Measurements from ENCODE around the gene ZNF747.

The ZNF747 gene

GRCh38 chr16:30533748-30534367 lies 800 bp downstream of the ZNF747 start:
- no peak for DNase-seq (ENCODE audit: low spot score)
- in situ Hi-C loops (cut with MboI; ENCODE audit: low sequenced_read_pairs, unreplicated experiment) = no loop called here

DNA sequence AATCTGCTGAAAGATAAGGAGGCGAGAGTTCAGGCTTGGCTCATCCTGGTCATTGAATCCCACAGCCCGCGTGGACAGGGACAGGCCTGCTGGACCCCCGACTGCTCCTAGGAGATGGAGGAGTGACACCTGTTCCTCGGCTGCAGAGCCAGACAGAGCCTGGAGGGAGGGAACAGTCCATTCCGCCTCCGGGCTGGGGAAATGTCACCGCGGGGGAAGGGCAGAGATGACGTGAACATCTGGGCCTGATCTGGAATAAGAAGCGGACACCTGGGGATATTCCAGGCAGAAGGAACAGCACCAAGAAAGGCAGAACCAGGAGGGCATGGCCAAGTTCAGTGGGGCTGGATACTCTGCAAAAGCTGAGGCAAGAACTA lies 1.5 kb downstream of the ZNF747 start:
- TF ChIP-seq CTCF (IDR thresholded peaks at IDR 0.05; ENCODE audit: borderline replicate concordance, control extremely low read depth, extremely low read depth, insufficient read depth, missing control alignments) = no peak
- in situ Hi-C loops (cut with MboI; ENCODE audit: low sequenced_read_pairs, unreplicated experiment) = no loop called here
- DNase-seq (ENCODE audit: low spot score) = no peak

More at GRCh38 chr16:30533748-30534367, 800 bp downstream of the ZNF747 start:
- TF ChIP-seq CTCF (IDR thresholded peaks at IDR 0.05; ENCODE audit: borderline replicate concordance, control extremely low read depth, extremely low read depth, insufficient read depth, missing control alignments) = no peak

GRCh38 chr16:30532285-30533145 lies 2.1 kb downstream of the ZNF747 start:
- in situ Hi-C loops (cut with MboI; ENCODE audit: low sequenced_read_pairs, unreplicated experiment) = no loop called here
- no peak for TF ChIP-seq CTCF (IDR thresholded peaks at IDR 0.05; ENCODE audit: borderline replicate concordance, control extremely low read depth, extremely low read depth, insufficient read depth, missing control alignments)
- DNase-seq (ENCODE audit: low spot score) = no peak

DNA sequence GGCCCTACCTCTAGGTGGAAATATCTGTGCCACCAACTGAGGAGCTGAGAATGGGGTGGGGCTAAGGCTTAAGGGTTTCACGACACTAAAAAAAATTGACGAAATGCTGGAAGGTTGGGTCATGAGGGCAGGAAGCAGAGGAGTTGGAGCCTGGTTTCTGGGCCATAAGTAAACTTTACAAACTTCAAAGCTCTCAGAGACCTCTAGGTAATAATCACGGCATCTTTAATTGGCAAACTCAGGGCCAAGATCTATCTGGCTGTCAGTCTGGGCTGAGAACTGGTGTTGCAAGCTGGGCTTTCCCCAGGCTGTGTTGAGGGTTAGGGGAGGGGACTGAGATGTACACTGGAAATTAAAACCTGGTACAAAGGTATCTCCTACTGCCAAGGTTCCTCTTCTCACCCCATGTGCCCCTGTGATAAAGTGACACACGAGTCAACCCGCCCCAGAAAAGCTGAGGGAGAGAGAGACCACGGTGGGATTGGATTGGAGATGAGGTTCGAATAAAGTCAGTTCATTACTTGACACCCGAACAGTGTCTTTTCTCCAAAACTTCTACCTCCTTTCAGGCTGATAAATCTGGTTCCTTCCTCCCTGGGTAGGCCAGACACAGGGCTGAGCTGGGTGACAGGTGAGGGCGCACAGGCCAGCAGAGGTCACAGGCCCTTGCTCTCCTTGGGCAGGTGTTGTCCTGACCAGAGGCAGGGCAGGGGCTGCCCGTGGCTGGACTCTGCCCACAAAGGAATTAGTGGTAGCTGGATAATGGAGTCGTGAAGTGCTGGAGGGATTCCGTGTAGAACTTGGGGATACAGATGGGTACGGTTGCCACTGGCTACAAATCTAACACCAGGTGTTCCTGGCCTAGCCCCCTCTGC lies 4.3 kb downstream of the ZNF747 start:
- in situ Hi-C loops (cut with MboI; ENCODE audit: low sequenced_read_pairs, unreplicated experiment) = no loop called here
- no peak for TF ChIP-seq CTCF (IDR thresholded peaks at IDR 0.05; ENCODE audit: borderline replicate concordance, control extremely low read depth, extremely low read depth, insufficient read depth, missing control alignments)
- DNase-seq (ENCODE audit: low spot score) = no peak

DNA sequence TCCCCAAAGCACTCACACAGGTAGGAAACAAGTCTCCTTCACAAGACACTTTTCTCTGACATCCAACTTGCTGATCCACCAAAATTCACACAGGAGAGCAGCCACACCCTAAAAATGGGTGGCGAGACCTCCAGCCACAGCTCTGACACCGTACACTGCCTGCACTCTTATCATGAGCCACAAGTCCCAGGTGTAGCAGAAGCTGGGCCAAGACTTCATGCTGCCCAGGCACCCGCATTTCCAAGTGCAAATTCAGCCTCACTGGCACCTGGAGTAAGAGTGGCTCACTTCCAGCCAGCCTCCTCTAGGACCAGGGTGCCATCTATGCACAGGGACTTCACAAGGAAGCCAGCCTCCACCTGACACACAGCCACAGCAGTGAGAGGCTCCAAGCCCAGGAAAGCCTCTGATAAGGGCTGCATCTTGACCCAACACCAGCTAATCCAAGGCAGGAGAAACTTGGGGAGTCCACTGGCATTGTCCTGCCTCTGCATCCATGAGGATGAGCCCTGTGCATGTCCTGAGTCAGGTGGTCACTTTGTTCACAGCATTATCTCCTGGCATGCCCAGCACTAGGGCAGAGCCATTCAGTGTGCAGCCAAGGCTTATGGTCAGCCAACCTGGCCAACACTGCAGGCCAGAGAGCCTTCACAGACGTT lies 5.7 kb downstream of the ZNF747 start:
- in situ Hi-C loops (cut with MboI; ENCODE audit: low sequenced_read_pairs, unreplicated experiment) = loop anchor here (10.0 kb wide), 1 partner anchor 94 kb away; the partner anchor contains the start of gene DCTPP1
- no peak for TF ChIP-seq CTCF (IDR thresholded peaks at IDR 0.05; ENCODE audit: borderline replicate concordance, control extremely low read depth, extremely low read depth, insufficient read depth, missing control alignments)
- no peak for DNase-seq (ENCODE audit: low spot score)

All from GM13976 (cell line).